Measurements from ENCODE around the gene RPP30.
"Not testable (repeated sequence)": the region's sequence is repeated elsewhere in the genome, so short reads cannot be mapped to it uniquely, and the experiment has no call there.

RPP30 gene

DNA sequence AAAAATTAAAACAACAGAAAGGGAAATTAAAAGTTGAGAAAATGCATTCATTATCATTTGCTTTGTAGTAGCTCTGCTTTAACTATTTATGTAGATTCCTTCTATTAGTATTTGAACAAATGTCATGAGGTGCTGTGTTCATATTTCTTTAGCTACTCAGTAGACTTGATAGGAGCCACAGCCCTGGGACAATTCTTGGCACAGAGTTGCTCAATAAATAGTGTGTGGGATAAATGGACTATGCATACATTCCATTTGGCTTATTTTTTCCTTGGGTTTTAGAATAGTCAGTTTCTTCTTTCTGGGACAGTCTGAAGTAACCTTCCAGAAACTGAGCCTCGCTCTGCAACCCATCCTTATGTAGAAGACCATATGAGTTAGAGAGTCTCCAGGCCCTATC, 13.4 kb downstream of the RPP30 start:
- no peak for TF ChIP-seq CTCF (IDR thresholded peaks at IDR 0.05; ENCODE audit: borderline replicate concordance, control extremely low read depth, extremely low read depth, insufficient read depth, missing control alignments)
- in situ Hi-C loops (cut with MboI; ENCODE audit: low sequenced_read_pairs, unreplicated experiment) = no loop called here
- DNase-seq (ENCODE audit: low spot score) = no peak

- no peak for DNase-seq (ENCODE audit: low spot score)
These were observed 15.8 kb downstream of the RPP30 start for GRCh38 chr10:90887555-90887954.

DNA sequence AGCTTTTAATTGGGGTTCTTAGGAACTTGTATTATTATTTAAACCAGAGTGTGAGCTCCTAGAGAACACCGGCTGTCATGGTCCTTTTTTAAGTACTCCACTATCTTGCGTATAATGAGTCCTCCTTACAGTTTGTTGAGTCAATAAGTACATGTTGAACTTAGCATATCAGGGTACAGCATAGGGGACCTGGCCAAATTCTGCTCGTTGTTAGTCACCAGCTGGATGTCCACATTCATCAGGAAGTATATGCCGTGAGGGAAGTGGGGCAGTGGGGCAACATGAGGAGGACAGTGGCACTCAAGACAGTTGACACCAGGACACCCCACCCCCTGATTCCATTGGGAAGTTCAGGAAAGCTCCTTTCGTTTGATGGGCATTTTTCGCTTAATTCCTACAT, 16.6 kb downstream of the RPP30 start:
- DNase-seq (ENCODE audit: low spot score) = no peak
- in situ Hi-C loops (cut with MboI; ENCODE audit: low sequenced_read_pairs, unreplicated experiment) = no loop called here
- TF ChIP-seq CTCF (IDR thresholded peaks at IDR 0.05; ENCODE audit: borderline replicate concordance, control extremely low read depth, extremely low read depth, insufficient read depth, missing control alignments) = no peak

More at GRCh38 chr10:90887555-90887954, 15.8 kb downstream of the RPP30 start:
- in situ Hi-C loops (cut with MboI; ENCODE audit: low sequenced_read_pairs, unreplicated experiment) = no loop called here
- TF ChIP-seq CTCF (IDR thresholded peaks at IDR 0.05; ENCODE audit: borderline replicate concordance, control extremely low read depth, extremely low read depth, insufficient read depth, missing control alignments) = no peak

DNA sequence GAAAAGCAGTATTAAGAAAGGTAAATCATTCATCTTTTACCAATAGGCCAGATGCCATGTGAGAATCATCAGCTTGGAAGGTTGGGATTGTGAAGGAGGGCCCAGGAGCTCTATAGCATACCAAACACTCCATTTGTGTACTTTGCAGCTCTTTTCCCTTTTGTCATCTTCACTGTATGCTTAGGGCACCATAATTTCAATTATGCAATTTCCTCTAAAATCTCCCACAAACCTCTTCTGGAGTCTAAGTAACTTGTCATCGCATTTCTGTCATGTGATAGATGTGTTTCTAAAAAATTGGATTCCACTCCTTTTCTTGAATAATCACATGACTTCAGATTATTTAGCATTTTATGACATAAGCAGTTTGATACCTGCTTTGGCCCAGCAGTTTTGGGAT, 17.9 kb downstream of the RPP30 start:
- in situ Hi-C loops (cut with MboI; ENCODE audit: low sequenced_read_pairs, unreplicated experiment) = no loop called here
- no peak for TF ChIP-seq CTCF (IDR thresholded peaks at IDR 0.05; ENCODE audit: borderline replicate concordance, control extremely low read depth, extremely low read depth, insufficient read depth, missing control alignments)
- DNase-seq (ENCODE audit: low spot score) = no peak

GRCh38 chr10:90890347-90890746, 18.6 kb downstream of the RPP30 start:
- no peak for TF ChIP-seq CTCF (IDR thresholded peaks at IDR 0.05; ENCODE audit: borderline replicate concordance, control extremely low read depth, extremely low read depth, insufficient read depth, missing control alignments)
- in situ Hi-C loops (cut with MboI; ENCODE audit: low sequenced_read_pairs, unreplicated experiment) = no loop called here
- no peak for DNase-seq (ENCODE audit: low spot score)

GRCh38 chr10:90893190-90893589, 21.4 kb downstream of the RPP30 start:
- DNase-seq (ENCODE audit: low spot score) = no peak
- no peak for TF ChIP-seq CTCF (IDR thresholded peaks at IDR 0.05; ENCODE audit: borderline replicate concordance, control extremely low read depth, extremely low read depth, insufficient read depth, missing control alignments)
- in situ Hi-C loops (cut with MboI; ENCODE audit: low sequenced_read_pairs, unreplicated experiment) = no loop called here

- DNase-seq (ENCODE audit: low spot score); in situ Hi-C loops (cut with MboI; ENCODE audit: low sequenced_read_pairs, unreplicated experiment): not testable (repeated sequence)
These were observed 25.1 kb downstream of the RPP30 start for GRCh38 chr10:90896916-90897315.

Measured in GM13976 (cell line).